Ovary (tissue), 9 donors: ENCODE measurements around the gene THSD4. TPM values are rescaled to one million over a fixed set of nuclear protein-coding genes. Genes with fewer than 3 reads are reported as not detected.

Experiments used
- DNase-seq, 5 donors: peaks; one replicate each; pipeline ENCODE4 v3.0.0-alpha.2; 2019 to 2020
- H3K27ac ChIP-seq, 2 donors: fragments of 200-600 bp; one replicate each; pipeline versions ENCODE4 v1.5.1 to v1.8.0; 2019 to 2022
- H3K27me3 ChIP-seq: fragments of 200-600 bp; one replicate; pipeline ENCODE4 v1.8.0; 2022
- H3K36me3 ChIP-seq: fragments of 200-600 bp; sonication (generic); one replicate; pipeline ENCODE4 v1.5.1; 2019
- H3K4me1 ChIP-seq: one replicate; pipeline ENCODE4 v1.8.1; 2013; ENCODE audit warnings: mild to moderate bottlenecking, moderate library complexity; ENCODE audit not compliant: insufficient read depth
- H3K4me3 ChIP-seq: fragments of 200-600 bp; sonication (generic); one replicate; pipeline ENCODE4 v1.5.1; 2017
- H3K9me3 ChIP-seq, 2 donors: fragments of 200-600 bp in 1 of 2; sonication (generic) in 1 of 2; one replicate each; pipeline versions ENCODE4 v1.5.1 to v1.8.1; 2013 to 2019; ENCODE audit warnings: mild to moderate bottlenecking in 1 of 2, moderate library complexity in 1 of 2
- EP300 ChIP-seq: sonication (generic); formaldehyde crosslinking; IDR thresholded peaks from one replicate; pipeline ENCODE4 v1.6.1; 2017; ENCODE audit warnings: antibody characterized with exemption
- POLR2A ChIP-seq: fragments of 450-650 bp; IDR thresholded peaks from one replicate; pipeline ENCODE4 v1.6.1; 2017; ENCODE audit warnings: antibody characterized with exemption, mild to moderate bottlenecking, moderate library complexity
- WGBS, 3 donors: extraction: QIAGEN DNeasy Blood & Tissue Kit in 1 of 3; methylation state at CpG; one replicate each; pipeline versions ENCODE4 v1.1.5 to v1.1.7; 2013 to 2017; 5-methylcytosine and 5-hydroxymethylcytosine counted together
- intact Hi-C, 4 donors: fragments of 100-400 bp; cut with DNase I; formaldehyde crosslinking; loops; one replicate each; pipeline versions ENCODE4 v1.11.0 to v1.15.1; 2022 to 2023
- polyA plus RNA-seq, 2 donors: library from polyadenylated mRNA; stranded (reverse); fragments of 200-250 nt in 1 of 2; fragments of 350-450 nt in 1 of 2; fragmentation: Illumina TruSeq in 1 of 2; extraction: RNeasy Lipid Tissue Mini Kit (QIAGEN cat#74804) in 1 of 2; gene quantifications; one replicate each; pipeline ENCODE4 v1.2.3, GENCODE V29; 2013 to 2014
- total RNA-seq, 7 donors: library from RNA; depleted of rRNA in 2 of 7; stranded (reverse); fragments of >200 nt in 2 of 7; fragmentation: NEBNext Ultra II Directional in 3 of 7; extraction: Animal tissue kit (Norgen Biotek cat#: 25700) in 3 of 7; gene quantifications; one replicate each; pipeline versions ENCODE4 v1.1.0 to v1.2.4, GENCODE V29; 2016 to 2023
- TF ChIP-seq, protein P1 (sequence below), 3 donors: fragments of 450-650 bp in 2 of 3; fragments of 200-600 bp in 1 of 3; IDR thresholded peaks; one replicate each; pipeline versions ENCODE4 v1.5.1 to v1.8.0; 2016 to 2022; ENCODE audit warnings: antibody characterized with exemption in 3 of 3, mild to moderate bottlenecking in 1 of 3
- donor health status: DM: no; HTN: no; CAD: no; lungs with moderate emphysema.
- donor health status: DM: no; HTN: no; CAD: no.
- donor health status: Bipolar disorder and iron deficiency.
- donor health status: DM: yes; HTN: yes; CAD: no.
- donor health status: DM: no; HTN: no; CAD: no.
- donor health status: DM: yes; HTN: yes; CAD: no.

The THSD4 gene
- total and polyA plus RNA-seq, 9 donors, result 3.2 to 53.4 (median 13.5) TPM

GRCh38 chr15:71455878-71456277, 340.6 kb downstream of the THSD4 start:
- Histone ChIP-seq H3K9me3 (no peaks in the 10 kb centered on the region), H3K36me3 (no peaks in the 10 kb centered on the region), H3K4me3 (no peak overlapping the region), H3K27ac (no peak overlapping the region), H3K27me3 (no peaks in the 10 kb centered on the region), H3K4me1 (no peaks in the 10 kb centered on the region)
- TF ChIP-seq EP300 (no peak), POLR2A (no peak)
- TF ChIP-seq, protein P1, sequence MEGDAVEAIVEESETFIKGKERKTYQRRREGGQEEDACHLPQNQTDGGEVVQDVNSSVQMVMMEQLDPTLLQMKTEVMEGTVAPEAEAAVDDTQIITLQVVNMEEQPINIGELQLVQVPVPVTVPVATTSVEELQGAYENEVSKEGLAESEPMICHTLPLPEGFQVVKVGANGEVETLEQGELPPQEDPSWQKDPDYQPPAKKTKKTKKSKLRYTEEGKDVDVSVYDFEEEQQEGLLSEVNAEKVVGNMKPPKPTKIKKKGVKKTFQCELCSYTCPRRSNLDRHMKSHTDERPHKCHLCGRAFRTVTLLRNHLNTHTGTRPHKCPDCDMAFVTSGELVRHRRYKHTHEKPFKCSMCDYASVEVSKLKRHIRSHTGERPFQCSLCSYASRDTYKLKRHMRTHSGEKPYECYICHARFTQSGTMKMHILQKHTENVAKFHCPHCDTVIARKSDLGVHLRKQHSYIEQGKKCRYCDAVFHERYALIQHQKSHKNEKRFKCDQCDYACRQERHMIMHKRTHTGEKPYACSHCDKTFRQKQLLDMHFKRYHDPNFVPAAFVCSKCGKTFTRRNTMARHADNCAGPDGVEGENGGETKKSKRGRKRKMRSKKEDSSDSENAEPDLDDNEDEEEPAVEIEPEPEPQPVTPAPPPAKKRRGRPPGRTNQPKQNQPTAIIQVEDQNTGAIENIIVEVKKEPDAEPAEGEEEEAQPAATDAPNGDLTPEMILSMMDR (IDR thresholded peaks at IDR 0.05), result no peak
- DNase-seq, result no peak
- 84 to 90% (median 86%) methylated on average over 5 of the region's 5 CpGs for WGBS, 3 donors
- intact Hi-C loops, result loop anchor here in 1 of 4 donors (10.0 kb wide), 1 partner anchor 279 kb away; no protein-coding TSS in a partner anchor

DNA sequence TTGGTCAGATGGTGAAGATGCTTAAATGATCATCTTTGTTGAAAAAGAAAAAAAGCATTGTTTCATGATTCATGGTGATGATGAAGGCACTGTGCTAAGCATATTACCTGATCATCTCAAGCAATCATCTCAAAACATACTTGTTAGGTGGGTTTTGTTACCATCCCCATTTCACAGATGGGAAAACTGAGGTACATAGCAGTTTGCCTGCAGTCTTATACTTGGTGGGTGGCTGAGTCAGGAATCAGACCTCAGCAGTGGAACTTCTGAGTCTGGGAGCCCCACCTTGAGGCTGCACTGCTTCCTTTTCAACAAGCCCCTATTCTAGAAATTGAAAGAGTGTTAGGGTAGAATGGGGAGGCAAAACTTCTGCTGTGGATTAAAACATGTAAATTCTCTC, 341.1 kb downstream of the THSD4 start:
- no peak overlapping the region for H3K27ac ChIP-seq
- intact Hi-C loops, result loop anchor here in 1 of 4 donors (10.0 kb wide), 1 partner anchor 278 kb away; no protein-coding TSS in a partner anchor
- no peaks in the 10 kb centered on the region for H3K9me3 ChIP-seq
- H3K4me1 ChIP-seq, result no peaks in the 10 kb centered on the region
- no peak overlapping the region for H3K4me3 ChIP-seq
- H3K36me3 ChIP-seq, result no peaks in the 10 kb centered on the region
- no peak for TF ChIP-seq POLR2A
- DNase-seq, result no peak
- no peaks in the 10 kb centered on the region for H3K27me3 ChIP-seq

DNA sequence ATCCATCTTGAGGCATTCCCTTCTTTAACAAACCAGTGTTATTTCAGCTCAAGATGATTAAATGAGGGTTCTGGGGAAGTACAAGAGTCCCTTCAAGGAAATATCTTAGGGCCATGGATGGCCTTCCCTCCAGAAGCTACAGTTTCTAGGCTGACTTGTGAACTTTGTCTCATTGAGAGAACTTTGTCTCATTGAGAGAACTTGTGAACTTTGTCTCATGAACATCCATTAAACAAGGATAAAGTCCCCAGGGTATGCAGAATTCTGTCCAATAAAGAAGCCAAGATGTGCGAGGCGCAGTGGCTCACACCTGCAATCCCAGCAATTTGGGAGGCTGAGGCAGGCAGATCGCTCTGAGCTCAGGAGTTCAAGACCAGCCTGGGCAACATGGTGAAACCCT, 341.5 kb downstream of the THSD4 start:
- no peak for DNase-seq
- H3K27ac ChIP-seq, result no peak overlapping the region
- intact Hi-C loops, result loop anchor here in 1 of 4 donors (10.0 kb wide), 1 partner anchor 278 kb away; no protein-coding TSS in a partner anchor
- no peaks in the 10 kb centered on the region for H3K27me3 ChIP-seq
- TF ChIP-seq EP300 (no peak), POLR2A (no peak)
- TF ChIP-seq, protein P1 (IDR thresholded peaks at IDR 0.05), result no peak
- H3K4me3 ChIP-seq, result no peak overlapping the region
- 95 to 96% (median 95%) methylated on average over 3 of the region's 3 CpGs for WGBS, 3 donors
- no peaks in the 10 kb centered on the region for H3K9me3 ChIP-seq
- no peaks in the 10 kb centered on the region for H3K36me3 ChIP-seq
- no peaks in the 10 kb centered on the region for H3K4me1 ChIP-seq

DNA sequence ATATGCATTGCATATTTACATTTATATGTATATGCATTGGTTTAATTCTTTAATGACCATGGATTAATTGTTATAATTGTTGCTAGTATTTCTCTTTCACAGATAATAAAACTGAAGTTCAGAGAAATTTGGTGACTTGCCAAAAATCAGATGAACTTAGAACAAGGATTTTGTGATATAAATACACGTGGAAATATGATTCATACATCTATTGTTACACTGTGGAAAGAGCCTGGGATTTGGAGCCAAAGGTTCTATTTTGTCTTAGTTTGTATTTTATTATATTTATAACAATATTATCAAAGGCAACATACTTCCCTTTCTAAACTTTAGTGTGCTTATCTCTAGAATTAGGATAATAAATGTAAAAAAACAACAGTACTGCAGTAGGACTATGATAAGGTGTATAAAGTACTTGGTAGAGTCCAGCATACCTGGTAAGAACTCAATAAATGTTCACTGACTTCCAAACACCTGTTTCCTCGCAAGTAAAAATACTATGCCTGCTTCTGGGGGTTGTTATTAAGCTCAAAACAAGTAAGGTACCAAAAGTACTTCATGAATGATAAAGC, 342.9 kb downstream of the THSD4 start:
- Histone ChIP-seq H3K27me3 (no peaks in the 10 kb centered on the region), H3K27ac (no peak overlapping the region), H3K36me3 (no peaks in the 10 kb centered on the region), H3K4me3 (no peak overlapping the region), H3K4me1 (no peaks in the 10 kb centered on the region), H3K9me3 (no peaks in the 10 kb centered on the region)
- intact Hi-C loops, result loop anchor here in 1 of 4 donors (10.0 kb wide), 1 partner anchor 277 kb away; no protein-coding TSS in a partner anchor
- TF ChIP-seq, protein P1 (IDR thresholded peaks at IDR 0.05), result no peak
- TF ChIP-seq POLR2A, result no peak
- TF ChIP-seq EP300, result no peak
- 47 to 54% (median 49%) methylated on average over 2 of the region's 2 CpGs for WGBS, 3 donors
- DNase-seq, result no peak

DNA sequence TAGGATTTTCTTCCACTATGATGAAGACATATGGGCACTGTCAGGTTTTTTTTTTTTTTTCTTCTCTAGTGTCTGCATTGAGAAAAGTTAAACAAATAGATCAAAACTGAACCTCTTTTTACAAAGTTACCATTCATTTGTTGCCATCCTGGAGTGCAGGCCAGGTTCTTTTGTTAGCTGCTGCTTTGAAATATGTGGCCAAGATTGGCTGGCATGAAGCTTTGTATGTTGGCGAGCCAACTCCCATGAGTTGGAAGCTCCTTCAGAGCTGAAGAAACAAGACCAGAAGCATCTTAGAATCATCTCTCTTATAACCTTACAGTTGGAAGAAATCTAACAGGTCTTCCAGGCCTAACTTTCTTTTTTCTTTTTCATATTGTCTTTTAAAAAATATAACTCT, 346.5 kb downstream of the THSD4 start:
- H3K4me3 ChIP-seq, result no peak overlapping the region
- H3K27me3 ChIP-seq, result no peaks in the 10 kb centered on the region
- intact Hi-C loops, result loop anchor here in 1 of 4 donors (10.0 kb wide), 1 partner anchor 343 kb away; no protein-coding TSS in a partner anchor
- no peaks in the 10 kb centered on the region for H3K36me3 ChIP-seq
- H3K9me3 ChIP-seq, result no peaks in the 10 kb centered on the region
- WGBS, 3 donors, result 90 to 97% (median 91%) methylated on average over 1 of the region's 1 CpG
- TF ChIP-seq EP300, result no peak
- TF ChIP-seq, protein P1 (IDR thresholded peaks at IDR 0.05), result no peak
- no peak for TF ChIP-seq POLR2A
- no peaks in the 10 kb centered on the region for H3K4me1 ChIP-seq
- no peak for DNase-seq
- H3K27ac ChIP-seq, result no peak overlapping the region
